ENCODE results near the gene MECR.
"Not testable (repeated sequence)": the region's sequence is repeated elsewhere in the genome, so short reads cannot be mapped to it uniquely, and the experiment has no call there.

The MECR gene

GRCh38 chr1:29235955-29236711 is 5.4 kb upstream of the MECR start, which contains the start of gene PTPRU:
TSS of gene PTPRU (plus strand) at chr1:29236522. CDS start at chr1:29236645, 123 bp downstream.
- peak; percentile 40 for DNase-seq

GRCh38 chr1:29234881-29235280 is 4.1 kb upstream of the MECR start:
- DNase-seq = not testable (repeated sequence)

- DNase-seq = no peak
Measured at GRCh38 chr1:29234471-29234870, 3.7 kb upstream of the MECR start.

GRCh38 chr1:29233693-29234092 is 3.0 kb upstream of the MECR start:
- no peak for DNase-seq

GRCh38 chr1:29232387-29232786 is 1.7 kb upstream of the MECR start:
- DNase-seq = no peak

GRCh38 chr1:29230204-29230552 is 556 bp downstream of the MECR start:
- no peak for DNase-seq

- DNase-seq = no peak
Measured at GRCh38 chr1:29227511-29227910, 3.2 kb downstream of the MECR start.

GRCh38 chr1:29225361-29225760 is 5.4 kb downstream of the MECR start:
- DNase-seq = no peak

- no peak for DNase-seq
Measured at GRCh38 chr1:29224356-29224837, 6.3 kb downstream of the MECR start.

- DNase-seq = no peak
Measured at GRCh38 chr1:29223521-29223920, 7.2 kb downstream of the MECR start.

- no peak for DNase-seq
Measured at GRCh38 chr1:29222686-29223085, 8.0 kb downstream of the MECR start.

- not testable (repeated sequence) for DNase-seq
Measured at GRCh38 chr1:29222260-29222659, 8.5 kb downstream of the MECR start.

GRCh38 chr1:29221296-29221695 is 9.4 kb downstream of the MECR start:
- no peak for DNase-seq

- no peak for DNase-seq
Measured at GRCh38 chr1:29218223-29218622, 12.5 kb downstream of the MECR start.

- DNase-seq = no peak
Measured at GRCh38 chr1:29217633-29218032, 13.1 kb downstream of the MECR start.

GRCh38 chr1:29213055-29213454 is 17.7 kb downstream of the MECR start:
- no peak for DNase-seq

GRCh38 chr1:29211086-29212030 is 19.4 kb downstream of the MECR start:
- peak; percentile 21 for DNase-seq

GRCh38 chr1:29210278-29211085 is 20.3 kb downstream of the MECR start:
- no peak for DNase-seq

- DNase-seq = no peak
Measured at GRCh38 chr1:29209173-29209572, 21.6 kb downstream of the MECR start.

GRCh38 chr1:29208442-29208841 is 22.3 kb downstream of the MECR start:
- no peak for DNase-seq

- DNase-seq = peak; percentile 73
Measured at GRCh38 chr1:29202584-29203340, 28.0 kb downstream of the MECR start.

- DNase-seq = no peak
Measured at GRCh38 chr1:29202053-29202452, 28.7 kb downstream of the MECR start.

Measured in NCI-H146 (cell line).